G401 (cell line): ENCODE results near the gene MARCHF9. TPM values are rescaled to one million over a fixed set of nuclear protein-coding genes. Genes with fewer than 3 reads are reported as not detected.

Source experiments
- DNase-seq: peaks from one replicate; pipeline ENCODE4 v3.0.0-alpha.2; 2015; ENCODE audit warnings: low spot score
- in situ Hi-C: cut with HindIII; loops from 2 replicates; pipeline ENCODE4 v1.10.0; 2016; ENCODE audit warnings: low sequenced_read_pairs, mixed read lengths
- total RNA-seq: library from RNA; depleted of rRNA; stranded (reverse); fragments of >200 nt; shearing (Covaris generic); gene quantifications from 2 replicates; pipeline ENCODE4 v1.2.3, GENCODE V29; 2014

MARCHF9 gene
- total RNA-seq, 1 experiment from 2014 or later = 7.2 TPM

GRCh38 chr12:57735198-57735855 lies 19.6 kb upstream of the MARCHF9 start:
- in situ Hi-C loops = no loop called here
- no peak for DNase-seq

GRCh38 chr12:57735952-57736740 lies 18.8 kb upstream of the MARCHF9 start:
- DNase-seq = peak; percentile 92
- in situ Hi-C loops = no loop called here

- in situ Hi-C loops = no loop called here
- DNase-seq = peak; percentile 57
Observed at GRCh38 chr12:57736741-57737466, 18.0 kb upstream of the MARCHF9 start.

GRCh38 chr12:57737467-57738460 lies 17.1 kb upstream of the MARCHF9 start:
- peak; percentile 39 for DNase-seq
- in situ Hi-C loops = no loop called here

- peak; percentile 92 for DNase-seq
- in situ Hi-C loops = no loop called here
Observed at GRCh38 chr12:57738661-57739237, 16.2 kb upstream of the MARCHF9 start, which contains the start of gene AGAP2. Gene AGAP2, minus strand, starts transcription at chr12:57738742. Its CDS starts 496 bp downstream, at chr12:57738246.

GRCh38 chr12:57739387-57739786 lies 15.5 kb upstream of the MARCHF9 start:
- DNase-seq = peak; percentile 59
- in situ Hi-C loops = no loop called here

- no peak for DNase-seq
- in situ Hi-C loops = no loop called here
Observed at GRCh38 chr12:57739914-57740538, 14.9 kb upstream of the MARCHF9 start.

- DNase-seq = peak; percentile 1
- in situ Hi-C loops = no loop called here
Observed at GRCh38 chr12:57740656-57741412, 14.1 kb upstream of the MARCHF9 start.

GRCh38 chr12:57741413-57741789 lies 13.5 kb upstream of the MARCHF9 start:
- in situ Hi-C loops = no loop called here
- no peak for DNase-seq

- in situ Hi-C loops = no loop called here
- DNase-seq = peak; percentile 3
Observed at GRCh38 chr12:57741844-57742738, 12.8 kb upstream of the MARCHF9 start.

GRCh38 chr12:57743769-57744168 lies 11.1 kb upstream of the MARCHF9 start:
- in situ Hi-C loops = no loop called here
- DNase-seq = no peak

GRCh38 chr12:57744194-57744776 lies 10.6 kb upstream of the MARCHF9 start:
- no peak for DNase-seq
- in situ Hi-C loops = no loop called here

- DNase-seq = peak; percentile 100
- in situ Hi-C loops = no loop called here
Observed at GRCh38 chr12:57744777-57745484, 10.0 kb upstream of the MARCHF9 start, which contains the start of gene TSPAN31. Gene TSPAN31, plus strand, starts transcription at chr12:57745039. Its CDS starts 116 bp downstream, at chr12:57745155.

GRCh38 chr12:57745485-57745881 lies 9.4 kb upstream of the MARCHF9 start:
- in situ Hi-C loops = no loop called here
- DNase-seq = peak; percentile 34

GRCh38 chr12:57746025-57746424 lies 8.9 kb upstream of the MARCHF9 start:
- DNase-seq = peak; percentile 3
- in situ Hi-C loops = no loop called here
